Esophagus muscularis mucosa (tissue), 3 donors: ENCODE measurements around the gene GLT6D1.

Source experiments
- CTCF ChIP-seq, 3 experiments: fragments of 200-600 bp in 2 of 3; fragments of 450-650 bp in 1 of 3; sonication (generic) in 2 of 3; IDR thresholded peaks; one replicate each; pipeline ENCODE4 v1.5.1; 2017 to 2019; ENCODE audit warnings: antibody characterized with exemption in 3 of 3, mild to moderate bottlenecking in 2 of 3, moderate library complexity in 1 of 3
- POLR2A ChIP-seq: fragments of 450-650 bp; IDR thresholded peaks from one replicate; pipeline ENCODE4 v1.6.1; 2017; ENCODE audit warnings: antibody characterized with exemption, moderate library complexity, mild to moderate bottlenecking, low read depth
- POLR2AphosphoS5 ChIP-seq, 2 donors: sonication (generic); formaldehyde crosslinking; IDR thresholded peaks; one replicate each; pipeline ENCODE4 v1.6.1; 2017; ENCODE audit warnings: antibody characterized with exemption in 2 of 2

DNA sequence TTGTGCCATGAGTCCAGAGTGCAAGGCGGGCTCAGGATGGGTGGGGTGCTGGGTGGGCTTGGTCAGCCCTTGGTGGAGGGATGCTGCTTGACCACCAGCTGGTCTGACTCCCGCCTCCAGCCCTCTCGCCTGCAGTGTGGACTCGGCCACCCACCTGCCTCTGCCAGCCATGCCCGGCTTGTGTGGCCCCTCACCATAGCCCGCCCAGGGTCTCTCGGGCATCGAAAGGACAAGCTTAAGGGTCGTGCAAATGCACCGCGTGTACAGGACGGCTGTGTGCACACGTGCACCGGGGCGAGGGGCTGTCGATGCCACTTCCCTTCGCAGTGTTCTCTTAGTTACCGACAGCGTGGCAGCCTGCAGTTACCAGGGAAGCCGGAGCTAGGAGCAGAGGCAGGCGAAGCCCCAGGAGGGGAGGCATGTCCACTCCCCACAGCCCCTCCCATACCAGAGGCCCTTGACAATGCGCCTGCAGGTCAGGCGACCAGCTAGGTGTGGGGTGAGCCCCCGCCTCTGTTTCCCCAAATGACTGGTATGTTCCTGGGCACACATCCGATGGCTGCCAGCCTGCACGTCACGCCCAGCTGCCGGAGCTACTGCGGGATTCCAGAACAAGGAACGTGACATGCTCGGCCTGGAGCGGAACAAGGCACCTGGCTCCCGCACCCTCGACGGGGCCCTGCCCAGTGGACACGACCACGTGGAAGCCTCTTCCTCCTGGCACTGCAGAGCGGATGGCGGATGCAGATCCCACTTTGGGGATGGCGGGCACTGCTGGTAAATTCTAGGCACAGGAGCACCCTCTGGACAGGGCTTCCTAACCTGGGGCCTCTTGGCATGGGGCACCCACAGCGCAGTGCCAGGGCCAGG is 31.6 kb upstream of the GLT6D1 start:
- TF ChIP-seq POLR2AphosphoS5 (IDR thresholded peaks at IDR 0.05) (no peak), CTCF (IDR thresholded peaks at IDR 0.05) (no peak), POLR2A (no peak)
